ENCODE measurements around the gene IFNL3. TPM values are rescaled to one million over a fixed set of nuclear protein-coding genes. Genes with fewer than 3 reads are reported as not detected.

The IFNL3 gene
- total RNA-seq, 1 experiment from 2014 or later, result not detected

DNA sequence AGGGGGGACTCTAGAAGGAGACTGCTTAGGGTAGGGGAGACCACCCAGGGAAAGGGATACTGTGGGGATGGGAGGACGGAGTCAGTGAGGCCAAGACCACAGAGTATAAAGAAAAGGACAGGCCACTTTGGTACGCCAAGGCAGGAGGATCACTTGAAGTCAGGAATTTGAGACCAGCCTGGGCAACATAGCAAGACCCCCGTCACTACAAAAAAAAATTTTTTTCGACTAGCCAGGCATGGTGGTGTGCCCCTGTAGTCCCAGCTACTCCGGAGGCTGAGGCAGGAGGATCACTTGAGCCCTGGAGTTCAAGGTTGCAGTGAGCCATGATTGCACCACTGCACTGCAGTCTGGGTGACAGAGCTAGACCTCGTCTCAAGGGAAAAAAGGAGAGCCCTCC is 6.6 kb downstream of the IFNL3 start:
- ChIA-PET POLR2A (no interaction called here), CTCF (interaction anchor here (1.0 to 1.3 kb wide), 3 partner anchors 15 to 90 kb away, joined by 3 to 7 read pairs (median 3); no protein-coding TSS in a partner anchor)
- no peak for DNase-seq (ENCODE audit: low spot score)
- TF ChIP-seq JAZF1 (CRISPR knock-in tag; IDR thresholded peaks at IDR 0.05), result no peak
- TF ChIP-seq ZMAT4 (CRISPR knock-in tag; IDR thresholded peaks at IDR 0.05), result no peak
- no peak for TF ChIP-seq GTF2I (CRISPR knock-in tag; conservative IDR thresholded peaks at IDR 0.05)
- TF ChIP-seq, protein P1, sequence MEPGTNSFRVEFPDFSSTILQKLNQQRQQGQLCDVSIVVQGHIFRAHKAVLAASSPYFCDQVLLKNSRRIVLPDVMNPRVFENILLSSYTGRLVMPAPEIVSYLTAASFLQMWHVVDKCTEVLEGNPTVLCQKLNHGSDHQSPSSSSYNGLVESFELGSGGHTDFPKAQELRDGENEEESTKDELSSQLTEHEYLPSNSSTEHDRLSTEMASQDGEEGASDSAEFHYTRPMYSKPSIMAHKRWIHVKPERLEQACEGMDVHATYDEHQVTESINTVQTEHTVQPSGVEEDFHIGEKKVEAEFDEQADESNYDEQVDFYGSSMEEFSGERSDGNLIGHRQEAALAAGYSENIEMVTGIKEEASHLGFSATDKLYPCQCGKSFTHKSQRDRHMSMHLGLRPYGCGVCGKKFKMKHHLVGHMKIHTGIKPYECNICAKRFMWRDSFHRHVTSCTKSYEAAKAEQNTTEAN (CRISPR knock-in tag; IDR thresholded peaks at IDR 0.05), result no peak
- peak; percentile 89 for TF ChIP-seq ZNF121 (CRISPR knock-in tag; IDR thresholded peaks at IDR 0.05)
- Mint-ChIP-seq H3K36me3 (no peaks in the 10 kb centered on the region), H3K27ac (no peak overlapping the region), H3K4me1 (0 out of 2 replicates have a peak, but pooled peaks cover 2% of the 10 kb centered on the region), H3K9me3 (no peaks in the 10 kb centered on the region), H3K4me3 (no peak overlapping the region), H3K27me3 (ENCODE audit: low read depth) (peaks cover 45% of the 10 kb centered on the region)
- no peak for ATAC-seq

- no peak overlapping the region for H3K4me3 Mint-ChIP-seq
- DNase-seq (ENCODE audit: low spot score) (peak; percentile 44), ATAC-seq (peak; percentile 77)
- H3K36me3 Mint-ChIP-seq, result no peaks in the 10 kb centered on the region
- H3K27ac Mint-ChIP-seq, result no peak overlapping the region
- TF ChIP-seq ZNF317 (CRISPR knock-in tag; IDR thresholded peaks at IDR 0.05; ENCODE audit: borderline replicate concordance, low read depth), result no peak
- TF ChIP-seq NR1H2 (CRISPR knock-in tag; IDR thresholded peaks at IDR 0.05), result no peak
- TF ChIP-seq ZNF416 (CRISPR knock-in tag; IDR thresholded peaks at IDR 0.05), result no peak
- TF ChIP-seq, protein P2, sequence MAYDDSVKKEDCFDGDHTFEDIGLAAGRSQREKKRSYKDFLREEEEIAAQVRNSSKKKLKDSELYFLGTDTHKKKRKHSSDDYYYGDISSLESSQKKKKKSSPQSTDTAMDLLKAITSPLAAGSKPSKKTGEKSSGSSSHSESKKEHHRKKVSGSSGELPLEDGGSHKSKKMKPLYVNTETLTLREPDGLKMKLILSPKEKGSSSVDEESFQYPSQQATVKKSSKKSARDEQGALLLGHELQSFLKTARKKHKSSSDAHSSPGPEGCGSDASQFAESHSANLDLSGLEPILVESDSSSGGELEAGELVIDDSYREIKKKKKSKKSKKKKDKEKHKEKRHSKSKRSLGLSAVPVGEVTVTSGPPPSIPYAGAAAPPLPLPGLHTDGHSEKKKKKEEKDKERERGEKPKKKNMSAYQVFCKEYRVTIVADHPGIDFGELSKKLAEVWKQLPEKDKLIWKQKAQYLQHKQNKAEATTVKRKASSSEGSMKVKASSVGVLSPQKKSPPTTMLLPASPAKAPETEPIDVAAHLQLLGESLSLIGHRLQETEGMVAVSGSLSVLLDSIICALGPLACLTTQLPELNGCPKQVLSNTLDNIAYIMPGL (CRISPR knock-in tag; IDR thresholded peaks at IDR 0.05), result no peak
- no peak for TF ChIP-seq CREM (CRISPR knock-in tag; IDR thresholded peaks at IDR 0.05)
- TF ChIP-seq ZNF219 (CRISPR knock-in tag; IDR thresholded peaks at IDR 0.05; ENCODE audit: borderline replicate concordance), result no peak
- TF ChIP-seq, protein P3, sequence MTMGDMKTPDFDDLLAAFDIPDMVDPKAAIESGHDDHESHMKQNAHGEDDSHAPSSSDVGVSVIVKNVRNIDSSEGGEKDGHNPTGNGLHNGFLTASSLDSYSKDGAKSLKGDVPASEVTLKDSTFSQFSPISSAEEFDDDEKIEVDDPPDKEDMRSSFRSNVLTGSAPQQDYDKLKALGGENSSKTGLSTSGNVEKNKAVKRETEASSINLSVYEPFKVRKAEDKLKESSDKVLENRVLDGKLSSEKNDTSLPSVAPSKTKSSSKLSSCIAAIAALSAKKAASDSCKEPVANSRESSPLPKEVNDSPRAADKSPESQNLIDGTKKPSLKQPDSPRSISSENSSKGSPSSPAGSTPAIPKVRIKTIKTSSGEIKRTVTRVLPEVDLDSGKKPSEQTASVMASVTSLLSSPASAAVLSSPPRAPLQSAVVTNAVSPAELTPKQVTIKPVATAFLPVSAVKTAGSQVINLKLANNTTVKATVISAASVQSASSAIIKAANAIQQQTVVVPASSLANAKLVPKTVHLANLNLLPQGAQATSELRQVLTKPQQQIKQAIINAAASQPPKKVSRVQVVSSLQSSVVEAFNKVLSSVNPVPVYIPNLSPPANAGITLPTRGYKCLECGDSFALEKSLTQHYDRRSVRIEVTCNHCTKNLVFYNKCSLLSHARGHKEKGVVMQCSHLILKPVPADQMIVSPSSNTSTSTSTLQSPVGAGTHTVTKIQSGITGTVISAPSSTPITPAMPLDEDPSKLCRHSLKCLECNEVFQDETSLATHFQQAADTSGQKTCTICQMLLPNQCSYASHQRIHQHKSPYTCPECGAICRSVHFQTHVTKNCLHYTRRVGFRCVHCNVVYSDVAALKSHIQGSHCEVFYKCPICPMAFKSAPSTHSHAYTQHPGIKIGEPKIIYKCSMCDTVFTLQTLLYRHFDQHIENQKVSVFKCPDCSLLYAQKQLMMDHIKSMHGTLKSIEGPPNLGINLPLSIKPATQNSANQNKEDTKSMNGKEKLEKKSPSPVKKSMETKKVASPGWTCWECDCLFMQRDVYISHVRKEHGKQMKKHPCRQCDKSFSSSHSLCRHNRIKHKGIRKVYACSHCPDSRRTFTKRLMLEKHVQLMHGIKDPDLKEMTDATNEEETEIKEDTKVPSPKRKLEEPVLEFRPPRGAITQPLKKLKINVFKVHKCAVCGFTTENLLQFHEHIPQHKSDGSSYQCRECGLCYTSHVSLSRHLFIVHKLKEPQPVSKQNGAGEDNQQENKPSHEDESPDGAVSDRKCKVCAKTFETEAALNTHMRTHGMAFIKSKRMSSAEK (CRISPR knock-in tag; IDR thresholded peaks at IDR 0.05; ENCODE audit: borderline replicate concordance), result no peak
- no peak for TF ChIP-seq NR3C1 (CRISPR knock-in tag; conservative IDR thresholded peaks at IDR 0.05; ENCODE audit: low read depth)
- peaks cover 45% of the 10 kb centered on the region for H3K27me3 Mint-ChIP-seq (ENCODE audit: low read depth)
- 0 out of 2 replicates have a peak, but pooled peaks cover 2% of the 10 kb centered on the region for H3K4me1 Mint-ChIP-seq
- ChIA-PET POLR2A (no interaction called here), CTCF (interaction anchor here (1.0 to 1.3 kb wide), 4 partner anchors 14 to 105 kb away, joined by 3 to 7 read pairs (median 4); partner anchors contain the start of gene SAMD4B)
- H3K9me3 Mint-ChIP-seq, result no peaks in the 10 kb centered on the region
These were observed 7.3 kb downstream of the IFNL3 start for GRCh38 chr19:39237200-39238184.
